HuH-7 (cell line): ENCODE data around the gene ANP32A.

ENCODE experiments used
- DNase-seq: peaks from one replicate; pipeline ENCODE4 v3.0.0; 2011; ENCODE audit warnings: low spot score

ANP32A gene

GRCh38 chr15:68797599-68798345 is 22.9 kb downstream of the ANP32A start:
- no peak for DNase-seq

- DNase-seq = no peak
Observed at GRCh38 chr15:68797191-68797590, 23.5 kb downstream of the ANP32A start.

GRCh38 chr15:68796576-68796975 is 24.1 kb downstream of the ANP32A start:
- DNase-seq = no peak

GRCh38 chr15:68795298-68795848 is 25.3 kb downstream of the ANP32A start:
- DNase-seq = no peak

- no peak for DNase-seq
Observed at GRCh38 chr15:68794863-68795262, 25.8 kb downstream of the ANP32A start.

- no peak for DNase-seq
Observed at GRCh38 chr15:68794307-68794706, 26.4 kb downstream of the ANP32A start.

GRCh38 chr15:68793776-68794175 is 26.9 kb downstream of the ANP32A start:
- no peak for DNase-seq

- DNase-seq = no peak
Observed at GRCh38 chr15:68792901-68793766, 27.6 kb downstream of the ANP32A start.

- no peak for DNase-seq
Observed at GRCh38 chr15:68791431-68792283, 29.0 kb downstream of the ANP32A start.

GRCh38 chr15:68790910-68791309 is 29.8 kb downstream of the ANP32A start:
- no peak for DNase-seq

GRCh38 chr15:68790242-68790575 is 30.5 kb downstream of the ANP32A start:
- no peak for DNase-seq

GRCh38 chr15:68789534-68790241 is 31.0 kb downstream of the ANP32A start:
- DNase-seq = no peak

- no peak for DNase-seq
Observed at GRCh38 chr15:68789091-68789490, 31.6 kb downstream of the ANP32A start.

GRCh38 chr15:68788264-68788624 is 32.5 kb downstream of the ANP32A start:
- no peak for DNase-seq

GRCh38 chr15:68787609-68788263 is 33.0 kb downstream of the ANP32A start:
- DNase-seq = no peak

- no peak for DNase-seq
Observed at GRCh38 chr15:68786753-68787152, 33.9 kb downstream of the ANP32A start.

- DNase-seq = no peak
Observed at GRCh38 chr15:68785541-68785940, 35.2 kb downstream of the ANP32A start.

- no peak for DNase-seq
Observed at GRCh38 chr15:68784206-68784605, 36.5 kb downstream of the ANP32A start.

- peak; percentile 74 for DNase-seq
Observed at GRCh38 chr15:68783226-68784058, 37.3 kb downstream of the ANP32A start.

- DNase-seq = no peak
Observed at GRCh38 chr15:68782589-68783161, 38.0 kb downstream of the ANP32A start.
